Adrenal gland (tissue), 5 donors: Measurements from ENCODE around the gene KLF3.

Source experiments
- POLR2A ChIP-seq, 2 donors: fragments of 450-650 bp; IDR thresholded peaks; one replicate each; pipeline ENCODE4 v1.6.1; 2017; ENCODE audit warnings: antibody characterized with exemption in 2 of 2, mild to moderate bottlenecking in 2 of 2, moderate library complexity in 1 of 2
- TF ChIP-seq, protein P1 (sequence below), 6 experiments: fragments of 450-650 bp in 4 of 6; fragments of 200-600 bp in 2 of 6; sonication (generic) in 1 of 6; IDR thresholded peaks; 1 replicate in 5 of 6; 2 replicates in 1 of 6; pipeline versions ENCODE4 v1.5.1 to v1.8.0; 2016 to 2021; ENCODE audit warnings: antibody characterized with exemption in 6 of 6, mild to moderate bottlenecking in 2 of 6, moderate library complexity in 1 of 6
- donor health status: DM: no; HTN: no; CAD: no.

DNA sequence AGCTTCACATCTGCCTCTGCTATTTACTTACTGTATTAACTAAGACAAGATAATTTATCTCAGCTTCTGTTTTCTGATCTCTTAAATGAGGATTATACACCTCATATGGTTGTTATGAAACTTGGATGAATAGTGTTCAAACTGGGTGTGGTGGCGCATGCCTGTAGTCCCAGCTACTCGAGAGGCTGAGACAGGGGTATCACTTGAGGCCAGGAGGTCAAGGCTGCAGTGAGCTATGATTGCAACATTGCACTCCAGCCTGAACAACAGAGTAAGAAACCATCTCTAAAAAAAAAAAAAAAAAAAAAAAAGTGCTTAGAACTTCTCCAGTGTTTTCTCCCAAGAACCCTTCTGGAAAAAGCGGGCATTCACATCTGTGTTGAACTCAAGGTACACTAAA lies 19.8 kb upstream of the KLF3 start:
- TF ChIP-seq POLR2A (IDR thresholded peaks at IDR 0.05), result no peak
- TF ChIP-seq, protein P1, sequence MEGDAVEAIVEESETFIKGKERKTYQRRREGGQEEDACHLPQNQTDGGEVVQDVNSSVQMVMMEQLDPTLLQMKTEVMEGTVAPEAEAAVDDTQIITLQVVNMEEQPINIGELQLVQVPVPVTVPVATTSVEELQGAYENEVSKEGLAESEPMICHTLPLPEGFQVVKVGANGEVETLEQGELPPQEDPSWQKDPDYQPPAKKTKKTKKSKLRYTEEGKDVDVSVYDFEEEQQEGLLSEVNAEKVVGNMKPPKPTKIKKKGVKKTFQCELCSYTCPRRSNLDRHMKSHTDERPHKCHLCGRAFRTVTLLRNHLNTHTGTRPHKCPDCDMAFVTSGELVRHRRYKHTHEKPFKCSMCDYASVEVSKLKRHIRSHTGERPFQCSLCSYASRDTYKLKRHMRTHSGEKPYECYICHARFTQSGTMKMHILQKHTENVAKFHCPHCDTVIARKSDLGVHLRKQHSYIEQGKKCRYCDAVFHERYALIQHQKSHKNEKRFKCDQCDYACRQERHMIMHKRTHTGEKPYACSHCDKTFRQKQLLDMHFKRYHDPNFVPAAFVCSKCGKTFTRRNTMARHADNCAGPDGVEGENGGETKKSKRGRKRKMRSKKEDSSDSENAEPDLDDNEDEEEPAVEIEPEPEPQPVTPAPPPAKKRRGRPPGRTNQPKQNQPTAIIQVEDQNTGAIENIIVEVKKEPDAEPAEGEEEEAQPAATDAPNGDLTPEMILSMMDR (IDR thresholded peaks at IDR 0.05), result no peak
